Breast epithelium (tissue), 4 donors: ENCODE results near the gene GON4L. TPM values are rescaled to one million over a fixed set of nuclear protein-coding genes. Genes with fewer than 3 reads are reported as not detected.
A peak's percentile ranks its signal among the peaks of the same experiment; 100 is the strongest.
"Not testable (repeated sequence)": the region's sequence is repeated elsewhere in the genome, so short reads cannot be mapped to it uniquely, and the experiment has no call there.

Experiments used
- DNase-seq, 2 donors: peaks; one replicate each; pipeline ENCODE4 v3.0.0-alpha.2; 2019; ENCODE audit warnings: low spot score in 2 of 2
- H3K27ac ChIP-seq, 2 donors: fragments of 200-600 bp; sonication (generic) in 1 of 2; one replicate each; pipeline ENCODE4 v1.5.1; 2016 to 2019; ENCODE audit warnings: mild to moderate bottlenecking in 1 of 2
- H3K27me3 ChIP-seq, 2 donors: fragments of 200-600 bp; sonication (generic) in 1 of 2; one replicate each; pipeline versions ENCODE4 v1.5.1 to v1.6.0; 2017 to 2019; ENCODE audit warnings: control low read depth in 1 of 2, mild to moderate bottlenecking in 1 of 2
- H3K36me3 ChIP-seq: fragments of 200-600 bp; one replicate; pipeline ENCODE4 v1.5.1; 2019
- H3K4me1 ChIP-seq, 2 donors: fragments of 200-600 bp; sonication (generic); one replicate each; pipeline ENCODE4 v1.5.1; 2016 to 2019; ENCODE audit warnings: control low read depth in 1 of 2
- H3K4me3 ChIP-seq, 3 donors: fragments of 200-600 bp; sonication (generic); 1 replicate in 2 of 3; 2 replicates in 1 of 3; pipeline ENCODE4 v1.5.1; 2016 to 2019; ENCODE audit warnings: mild to moderate bottlenecking in 3 of 3, moderate library complexity in 2 of 3
- H3K9me3 ChIP-seq, 2 donors: fragments of 200-600 bp; sonication (generic) in 1 of 2; one replicate each; pipeline ENCODE4 v1.5.1; 2016 to 2019; ENCODE audit warnings: control low read depth in 1 of 2
- POLR2A ChIP-seq: fragments of 450-650 bp; IDR thresholded peaks from one replicate; pipeline ENCODE4 v1.6.1; 2016; ENCODE audit warnings: antibody characterized with exemption, mild to moderate bottlenecking, moderate library complexity
- POLR2AphosphoS5 ChIP-seq, 3 donors: sonication (generic); formaldehyde crosslinking; IDR thresholded peaks; one replicate each; pipeline ENCODE4 v1.6.1; 2017; ENCODE audit warnings: antibody characterized with exemption in 3 of 3
- intact Hi-C: fragments of 100-400 bp; cut with DNase I; formaldehyde crosslinking; loops from one replicate; pipeline ENCODE4 v1.15.1; 2023; ENCODE audit warnings: low total_unique reads
- total RNA-seq, 3 donors: library from RNA; depleted of rRNA; stranded (reverse); fragments of >200 nt; gene quantifications; one replicate each; pipeline ENCODE4 v1.1.0, GENCODE V29; 2016
- TF ChIP-seq, protein P1 (sequence below), 3 donors: fragments of 450-650 bp; IDR thresholded peaks; one replicate each; pipeline ENCODE4 v1.5.1; 2016 to 2017; ENCODE audit warnings: antibody characterized with exemption in 3 of 3, mild to moderate bottlenecking in 3 of 3, moderate library complexity in 3 of 3

Gene GON4L
- total RNA-seq, 3 donors from 2014 or later = 33.3 to 56.4 (median 56.1) TPM

DNA sequence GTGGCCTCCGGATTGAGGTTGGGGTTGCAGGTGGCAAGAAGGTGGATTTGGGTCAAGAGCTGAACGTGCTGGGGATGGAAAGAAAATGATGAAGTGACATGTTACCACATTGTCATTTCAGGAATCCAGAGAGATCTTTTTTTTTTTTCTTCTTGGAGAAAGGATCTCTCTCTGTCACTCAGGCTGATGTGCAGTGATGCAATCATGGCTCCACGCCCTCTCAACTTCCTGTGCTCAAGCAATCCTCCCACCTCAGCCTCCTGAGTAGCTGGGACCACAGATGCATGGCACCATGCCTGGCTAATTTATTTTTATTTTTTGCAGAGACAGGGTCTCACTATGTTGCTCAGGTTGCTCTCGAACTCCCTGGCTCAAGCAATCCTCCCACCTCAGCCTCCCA, 80.6 kb downstream of the GON4L start:
- Histone ChIP-seq H3K36me3 (no peaks in the 10 kb centered on the region), H3K9me3 (no peaks in the 10 kb centered on the region), H3K4me1 (no peaks in the 10 kb centered on the region), H3K27me3 (no peaks in the 10 kb centered on the region), H3K4me3 (no peak overlapping the region), H3K27ac (no peak overlapping the region)
- DNase-seq = no peak
- TF ChIP-seq POLR2AphosphoS5 (IDR thresholded peaks at IDR 0.05) (no peak), POLR2A (no peak)
- TF ChIP-seq, protein P1, sequence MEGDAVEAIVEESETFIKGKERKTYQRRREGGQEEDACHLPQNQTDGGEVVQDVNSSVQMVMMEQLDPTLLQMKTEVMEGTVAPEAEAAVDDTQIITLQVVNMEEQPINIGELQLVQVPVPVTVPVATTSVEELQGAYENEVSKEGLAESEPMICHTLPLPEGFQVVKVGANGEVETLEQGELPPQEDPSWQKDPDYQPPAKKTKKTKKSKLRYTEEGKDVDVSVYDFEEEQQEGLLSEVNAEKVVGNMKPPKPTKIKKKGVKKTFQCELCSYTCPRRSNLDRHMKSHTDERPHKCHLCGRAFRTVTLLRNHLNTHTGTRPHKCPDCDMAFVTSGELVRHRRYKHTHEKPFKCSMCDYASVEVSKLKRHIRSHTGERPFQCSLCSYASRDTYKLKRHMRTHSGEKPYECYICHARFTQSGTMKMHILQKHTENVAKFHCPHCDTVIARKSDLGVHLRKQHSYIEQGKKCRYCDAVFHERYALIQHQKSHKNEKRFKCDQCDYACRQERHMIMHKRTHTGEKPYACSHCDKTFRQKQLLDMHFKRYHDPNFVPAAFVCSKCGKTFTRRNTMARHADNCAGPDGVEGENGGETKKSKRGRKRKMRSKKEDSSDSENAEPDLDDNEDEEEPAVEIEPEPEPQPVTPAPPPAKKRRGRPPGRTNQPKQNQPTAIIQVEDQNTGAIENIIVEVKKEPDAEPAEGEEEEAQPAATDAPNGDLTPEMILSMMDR (IDR thresholded peaks at IDR 0.05) = no peak
- intact Hi-C loops = no loop called here

- intact Hi-C loops = no loop called here
- Histone ChIP-seq H3K27me3 (no peaks in the 10 kb centered on the region), H3K4me1 (no peaks in the 10 kb centered on the region), H3K27ac (no peak overlapping the region), H3K9me3 (no peaks in the 10 kb centered on the region), H3K4me3 (no peak overlapping the region), H3K36me3 (no peaks in the 10 kb centered on the region)
- DNase-seq = no peak
- TF ChIP-seq POLR2A = no peak
- TF ChIP-seq, protein P1 (IDR thresholded peaks at IDR 0.05) = no peak
- TF ChIP-seq POLR2AphosphoS5 (IDR thresholded peaks at IDR 0.05) = no peak
Observed at GRCh38 chr1:155773221-155773620, 83.8 kb downstream of the GON4L start.

- intact Hi-C loops = no loop called here
- TF ChIP-seq POLR2A (no peak), POLR2AphosphoS5 (IDR thresholded peaks at IDR 0.05) (no peak)
- TF ChIP-seq, protein P1 (IDR thresholded peaks at IDR 0.05) = no peak
- no peak overlapping the region for H3K27ac ChIP-seq
- no peaks in the 10 kb centered on the region for H3K9me3 ChIP-seq
- no peaks in the 10 kb centered on the region for H3K4me1 ChIP-seq
- no peaks in the 10 kb centered on the region for H3K27me3 ChIP-seq
- DNase-seq = no peak
- no peak overlapping the region for H3K4me3 ChIP-seq
- H3K36me3 ChIP-seq = no peaks in the 10 kb centered on the region
Observed at GRCh38 chr1:155769257-155769656, 87.8 kb downstream of the GON4L start.

GRCh38 chr1:155767399-155767989, 89.5 kb downstream of the GON4L start:
- H3K27me3 ChIP-seq, H3K27ac ChIP-seq, H3K9me3 ChIP-seq, DNase-seq, intact Hi-C loops, H3K4me3 ChIP-seq, H3K4me1 ChIP-seq, H3K36me3 ChIP-seq: not testable (repeated sequence)

DNA sequence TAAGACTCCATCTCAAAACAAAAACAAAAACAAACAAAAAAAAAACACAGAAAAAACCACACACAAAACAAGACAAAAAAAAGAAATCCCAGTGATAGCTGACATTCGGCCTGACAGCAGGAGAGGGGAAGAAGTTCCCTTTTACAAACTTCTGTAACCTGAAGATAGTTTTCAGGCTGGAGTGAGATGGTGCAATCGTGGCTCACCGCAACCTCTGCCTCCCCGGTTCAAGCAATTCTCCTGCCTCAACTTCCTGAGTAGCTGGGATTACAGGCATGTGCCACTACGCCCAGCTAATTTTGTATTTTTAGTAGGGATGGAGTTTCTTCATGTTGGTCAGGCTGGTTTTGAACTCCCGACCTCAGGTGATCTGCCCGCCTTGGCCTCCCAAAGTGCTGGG, 93.0 kb downstream of the GON4L start:
- H3K4me3 ChIP-seq, H3K9me3 ChIP-seq, H3K27me3 ChIP-seq, H3K36me3 ChIP-seq, H3K27ac ChIP-seq, DNase-seq, H3K4me1 ChIP-seq, intact Hi-C loops: not testable (repeated sequence)

DNA sequence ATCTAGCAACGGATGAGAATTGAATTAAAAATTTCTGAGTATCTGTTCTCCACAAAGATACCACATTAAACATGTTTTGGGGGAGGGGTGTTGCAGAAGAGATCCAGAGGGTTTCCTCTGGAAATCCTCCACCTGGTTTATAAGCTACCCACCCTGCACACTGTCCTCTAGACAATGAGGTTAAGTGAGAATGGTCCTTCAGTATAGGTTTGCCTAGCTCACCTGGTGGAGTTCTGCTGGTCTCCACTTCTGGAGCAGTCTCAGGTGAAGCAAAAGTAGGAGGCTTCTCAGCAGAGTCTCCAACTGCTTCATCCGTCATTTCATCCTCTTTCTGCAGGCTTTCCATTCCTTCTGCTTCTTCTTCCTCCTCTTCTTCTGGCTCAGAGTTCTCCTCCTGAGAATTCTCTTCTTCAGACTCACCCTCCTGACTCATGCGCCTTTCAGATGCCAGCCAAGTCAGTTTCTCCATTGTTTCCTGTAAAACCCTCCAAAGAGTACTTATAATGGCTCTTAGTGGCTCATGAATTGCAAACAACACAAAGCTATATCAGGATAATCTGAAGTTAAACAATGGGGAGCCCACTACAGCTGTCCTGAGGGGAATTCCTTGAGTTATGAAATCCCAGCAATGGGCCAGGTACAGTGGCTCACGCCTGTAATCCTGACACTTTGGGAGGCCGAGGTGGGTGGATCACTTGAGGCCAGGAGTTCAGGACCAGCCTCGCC, 93.8 kb downstream of the GON4L start:
- H3K27me3 ChIP-seq, intact Hi-C loops, H3K4me3 ChIP-seq, H3K36me3 ChIP-seq, H3K9me3 ChIP-seq, H3K4me1 ChIP-seq: not testable (repeated sequence)
- H3K27ac ChIP-seq = peak overlapping the region in 1 of 2 donors; percentile 14
- DNase-seq = peak in 1 of 2 donors; percentile 56
